Measurements from ENCODE around the gene COL4A6.

Gene COL4A6

GRCh38 chrX:108353452-108353851 lies 84.8 kb downstream of the COL4A6 start:
- H3K4me3 ChIP-seq (ENCODE audit: low read length) = no peak overlapping the region
- TF ChIP-seq CTCF (conservative IDR thresholded peaks at IDR 0.05; ENCODE audit: low read depth, low read length) = no peak
- no peak for DNase-seq (ENCODE audit: low read depth)

GRCh38 chrX:108349210-108349609 lies 89.0 kb downstream of the COL4A6 start:
- DNase-seq (ENCODE audit: low read depth) = no peak
- no peak overlapping the region for H3K4me3 ChIP-seq (ENCODE audit: low read length)
- TF ChIP-seq CTCF (conservative IDR thresholded peaks at IDR 0.05; ENCODE audit: low read depth, low read length) = no peak

- H3K4me3 ChIP-seq (ENCODE audit: low read length) = no peak overlapping the region
- DNase-seq (ENCODE audit: low read depth) = no peak
- no peak for TF ChIP-seq CTCF (conservative IDR thresholded peaks at IDR 0.05; ENCODE audit: low read depth, low read length)
These were observed 89.7 kb downstream of the COL4A6 start for GRCh38 chrX:108348525-108348924.

- no peak for TF ChIP-seq CTCF (conservative IDR thresholded peaks at IDR 0.05; ENCODE audit: low read depth, low read length)
- no peak for DNase-seq (ENCODE audit: low read depth)
- no peak overlapping the region for H3K4me3 ChIP-seq (ENCODE audit: low read length)
These were observed 90.4 kb downstream of the COL4A6 start for GRCh38 chrX:108347800-108348199.

GRCh38 chrX:108344216-108344615 lies 94.0 kb downstream of the COL4A6 start:
- H3K4me3 ChIP-seq (ENCODE audit: low read length) = no peak overlapping the region
- TF ChIP-seq CTCF (conservative IDR thresholded peaks at IDR 0.05; ENCODE audit: low read depth, low read length) = no peak
- no peak for DNase-seq (ENCODE audit: low read depth)

GRCh38 chrX:108341947-108342346 lies 96.3 kb downstream of the COL4A6 start:
- no peak for TF ChIP-seq CTCF (conservative IDR thresholded peaks at IDR 0.05; ENCODE audit: low read depth, low read length)
- H3K4me3 ChIP-seq (ENCODE audit: low read length) = no peak overlapping the region
- no peak for DNase-seq (ENCODE audit: low read depth)

- TF ChIP-seq CTCF (conservative IDR thresholded peaks at IDR 0.05; ENCODE audit: low read depth, low read length) = no peak
- no peak overlapping the region for H3K4me3 ChIP-seq (ENCODE audit: low read length)
- no peak for DNase-seq (ENCODE audit: low read depth)
These were observed 105.9 kb downstream of the COL4A6 start for GRCh38 chrX:108332281-108332680.
